COR-L47 (cell line): ENCODE results near the gene CARMIL1.
"Not testable (repeated sequence)": the region's sequence is repeated elsewhere in the genome, so short reads cannot be mapped to it uniquely, and the experiment has no call there.

Experiments used
- DNase-seq: peaks from one replicate; lab custom pipeline; 2025; lab: John Stamatoyannopoulos, UW

The CARMIL1 gene

GRCh38 chr6:25370178-25371036 is 91.2 kb downstream of the CARMIL1 start:
- DNase-seq, result no peak

GRCh38 chr6:25371037-25371347 is 91.8 kb downstream of the CARMIL1 start:
- DNase-seq, result no peak

- no peak for DNase-seq
Measured at GRCh38 chr6:25375125-25375524, 96.0 kb downstream of the CARMIL1 start.

- no peak for DNase-seq
Measured at GRCh38 chr6:25377664-25378063, 98.5 kb downstream of the CARMIL1 start.

GRCh38 chr6:25381077-25381476 is 101.9 kb downstream of the CARMIL1 start:
- DNase-seq, result no peak

GRCh38 chr6:25382476-25382875 is 103.3 kb downstream of the CARMIL1 start:
- DNase-seq, result not testable (repeated sequence)

- DNase-seq, result no peak
Measured at GRCh38 chr6:25384234-25384633, 105.1 kb downstream of the CARMIL1 start.

GRCh38 chr6:25384967-25385366 is 105.8 kb downstream of the CARMIL1 start:
- no peak for DNase-seq

- DNase-seq, result no peak
Measured at GRCh38 chr6:25387483-25387882, 108.3 kb downstream of the CARMIL1 start.

GRCh38 chr6:25387911-25388310 is 108.7 kb downstream of the CARMIL1 start:
- no peak for DNase-seq

- no peak for DNase-seq
Measured at GRCh38 chr6:25388776-25389175, 109.6 kb downstream of the CARMIL1 start.

GRCh38 chr6:25389471-25389870 is 110.3 kb downstream of the CARMIL1 start:
- no peak for DNase-seq

GRCh38 chr6:25392372-25392771 is 113.2 kb downstream of the CARMIL1 start:
- DNase-seq, result no peak

- DNase-seq, result no peak
Measured at GRCh38 chr6:25395731-25396130, 116.6 kb downstream of the CARMIL1 start.

GRCh38 chr6:25397406-25397805 is 118.2 kb downstream of the CARMIL1 start:
- DNase-seq, result no peak

GRCh38 chr6:25399885-25400284 is 120.7 kb downstream of the CARMIL1 start:
- DNase-seq, result no peak

GRCh38 chr6:25401711-25402110 is 122.5 kb downstream of the CARMIL1 start:
- no peak for DNase-seq

GRCh38 chr6:25402125-25402524 is 123.0 kb downstream of the CARMIL1 start:
- no peak for DNase-seq

GRCh38 chr6:25403150-25403549 is 124.0 kb downstream of the CARMIL1 start:
- no peak for DNase-seq

- no peak for DNase-seq
Measured at GRCh38 chr6:25404091-25404490, 124.9 kb downstream of the CARMIL1 start.

- no peak for DNase-seq
Measured at GRCh38 chr6:25404693-25405169, 125.6 kb downstream of the CARMIL1 start.

- no peak for DNase-seq
Measured at GRCh38 chr6:25405442-25405841, 126.3 kb downstream of the CARMIL1 start.

- no peak for DNase-seq
Measured at GRCh38 chr6:25407431-25407830, 128.3 kb downstream of the CARMIL1 start.

- no peak for DNase-seq
Measured at GRCh38 chr6:25410102-25410501, 130.9 kb downstream of the CARMIL1 start.
